ENCODE results near the gene SYNE1. TPM values are rescaled to one million over a fixed set of nuclear protein-coding genes. Genes with fewer than 3 reads are reported as not detected.

The SYNE1 gene
- total RNA-seq, 3 donors from 2014 or later, result 16.8 to 78.6 (median 22.3) TPM

GRCh38 chr6:152509916-152510315 is 127.2 kb downstream of the SYNE1 start:
- ATAC-seq, result no peak
- intact Hi-C loops (cut with DNase I, micrococcal nuclease), result no loop called here
- no peak for TF ChIP-seq CTCF (IDR thresholded peaks at IDR 0.05)
- Histone ChIP-seq H3K4me1 (ENCODE audit: low read depth) (no peaks in the 10 kb centered on the region), H3K4me3 (no peak overlapping the region), H3K9me3 (no peaks in the 10 kb centered on the region), H3K36me3 (ENCODE audit: low read depth) (no peaks in the 10 kb centered on the region)
- DNase-seq, result no peak

- Histone ChIP-seq H3K4me1 (ENCODE audit: low read depth) (no peaks in the 10 kb centered on the region), H3K9me3 (no peaks in the 10 kb centered on the region), H3K36me3 (ENCODE audit: low read depth) (no peaks in the 10 kb centered on the region), H3K4me3 (no peak overlapping the region)
- ATAC-seq (no peak), DNase-seq (no peak)
- TF ChIP-seq CTCF (IDR thresholded peaks at IDR 0.05), result no peak
- intact Hi-C loops (cut with DNase I, micrococcal nuclease), result no loop called here
These were observed 128.7 kb downstream of the SYNE1 start for GRCh38 chr6:152508477-152508876.

- Histone ChIP-seq H3K4me1 (ENCODE audit: low read depth) (no peaks in the 10 kb centered on the region), H3K4me3 (no peak overlapping the region), H3K36me3 (ENCODE audit: low read depth) (no peaks in the 10 kb centered on the region), H3K9me3 (no peaks in the 10 kb centered on the region)
- intact Hi-C loops (cut with DNase I, micrococcal nuclease), result no loop called here
- DNase-seq (no peak), ATAC-seq (no peak)
- TF ChIP-seq CTCF (IDR thresholded peaks at IDR 0.05), result no peak
These were observed 133.6 kb downstream of the SYNE1 start for GRCh38 chr6:152503546-152503945.

GRCh38 chr6:152502421-152503188 is 134.6 kb downstream of the SYNE1 start:
- ATAC-seq (no peak), DNase-seq (no peak)
- intact Hi-C loops (cut with DNase I, micrococcal nuclease), result no loop called here
- Histone ChIP-seq H3K36me3 (ENCODE audit: low read depth) (no peaks in the 10 kb centered on the region), H3K4me1 (ENCODE audit: low read depth) (no peaks in the 10 kb centered on the region), H3K4me3 (no peak overlapping the region), H3K9me3 (no peaks in the 10 kb centered on the region)
- no peak for TF ChIP-seq CTCF (IDR thresholded peaks at IDR 0.05)

- DNase-seq (no peak), ATAC-seq (no peak)
- intact Hi-C loops (cut with DNase I, micrococcal nuclease), result no loop called here
- TF ChIP-seq CTCF (IDR thresholded peaks at IDR 0.05), result no peak
- no peak overlapping the region for H3K4me3 ChIP-seq
- H3K9me3 ChIP-seq, result no peaks in the 10 kb centered on the region
- no peaks in the 10 kb centered on the region for H3K4me1 ChIP-seq (ENCODE audit: low read depth)
- no peaks in the 10 kb centered on the region for H3K36me3 ChIP-seq (ENCODE audit: low read depth)
These were observed 137.2 kb downstream of the SYNE1 start for GRCh38 chr6:152499931-152500330.
